Non-pigmented ciliary epithelial cell (primary cell): ENCODE data around the gene RNF10.
"Not testable (repeated sequence)": the region's sequence is repeated elsewhere in the genome, so short reads cannot be mapped to it uniquely, and the experiment has no call there.

Experiments
- DNase-seq: peaks from one replicate; pipeline ENCODE4 v3.0.0-alpha.2; 2010; ENCODE audit warnings: low read depth

Gene RNF10

GRCh38 chr12:120534203-120534702 is at the start of gene RNF10:
RNF10 (plus strand) TSS chr12:120534356; CDS start chr12:120534812, 456 bp downstream.
- peak; percentile 48 for DNase-seq

DNA sequence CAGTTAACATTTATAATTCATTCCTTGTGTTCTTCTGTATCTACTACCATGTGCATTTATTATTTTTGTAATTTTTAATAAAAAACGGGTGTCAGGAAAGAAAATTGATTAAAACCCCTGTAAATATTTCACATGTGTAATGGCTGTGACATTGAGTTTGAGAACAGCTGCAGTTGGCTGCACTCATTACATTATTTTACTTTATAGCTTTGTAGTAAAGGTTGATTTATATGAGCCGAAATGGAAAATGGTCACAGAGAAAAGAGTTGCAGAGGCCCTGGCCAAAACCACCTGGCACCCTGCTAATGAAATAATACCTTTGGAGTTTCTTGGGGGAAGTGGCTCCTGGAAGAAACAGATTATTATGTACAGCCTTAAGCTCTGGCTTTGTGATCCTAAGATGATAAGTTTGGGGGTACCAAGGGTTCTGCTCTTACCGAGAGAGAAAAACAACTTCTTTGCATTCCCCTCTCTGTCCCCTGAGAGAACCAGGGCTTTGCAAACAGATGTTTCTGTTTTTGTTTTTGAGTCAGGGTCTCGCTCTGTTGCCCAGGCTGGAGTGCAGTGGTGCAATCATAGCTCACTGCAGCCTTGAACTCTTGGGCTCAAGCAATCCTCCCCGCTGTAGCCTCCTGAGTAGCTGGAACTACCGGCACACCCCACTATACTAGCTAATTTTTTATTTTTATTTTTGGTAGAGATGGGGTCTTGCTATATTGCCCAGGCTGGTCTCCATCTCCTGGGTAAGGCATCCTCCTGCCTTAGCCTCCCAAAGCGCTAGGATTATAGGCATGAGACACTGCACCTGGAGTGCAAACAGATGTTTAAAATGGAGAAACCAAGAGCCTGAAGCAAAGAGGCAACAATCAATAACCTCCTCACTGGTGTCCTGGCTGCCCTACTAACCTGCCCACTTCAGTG is 47.9 kb upstream of the RNF10 start:
- DNase-seq = no peak

DNA sequence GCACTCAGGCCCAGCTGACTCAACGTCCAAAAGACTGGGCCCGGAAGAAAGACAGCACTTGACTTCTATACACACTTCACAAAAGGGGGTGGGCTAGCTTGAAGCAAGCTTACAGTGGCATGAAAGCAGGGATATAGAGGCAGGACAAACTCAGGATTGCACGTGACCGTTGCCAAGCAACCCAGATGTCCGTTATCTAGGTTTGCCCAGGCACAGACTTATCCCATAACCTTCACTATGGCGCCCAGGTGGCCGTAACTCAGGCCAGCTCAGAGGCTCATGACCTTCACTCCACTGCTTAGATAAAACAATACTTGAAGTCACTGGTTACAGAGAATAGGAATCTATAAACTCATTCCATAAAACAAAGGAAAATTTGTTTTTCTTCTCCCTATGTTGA is 46.6 kb upstream of the RNF10 start:
- not testable (repeated sequence) for DNase-seq

GRCh38 chr12:120488057-120488640 is 46.0 kb upstream of the RNF10 start:
- no peak for DNase-seq

DNA sequence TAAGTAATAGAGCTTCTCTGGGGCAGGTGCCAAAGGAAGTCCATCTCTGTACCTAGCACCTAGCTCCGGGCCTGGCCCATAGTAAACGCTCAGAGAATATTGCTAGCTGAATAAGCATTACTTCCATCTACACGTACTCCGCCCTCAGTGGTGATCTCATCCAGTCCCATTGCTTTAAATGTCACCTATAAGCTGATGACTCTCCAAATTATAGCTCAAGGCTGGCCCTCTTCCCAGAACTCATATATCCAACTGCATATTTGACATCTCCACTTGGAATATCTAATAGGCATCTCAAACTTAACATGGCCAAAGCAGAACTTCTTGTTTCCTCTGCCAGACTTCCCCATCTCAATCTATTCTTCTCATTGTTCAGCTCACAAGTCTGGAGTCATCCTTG is 45.1 kb upstream of the RNF10 start:
- no peak for DNase-seq

DNA sequence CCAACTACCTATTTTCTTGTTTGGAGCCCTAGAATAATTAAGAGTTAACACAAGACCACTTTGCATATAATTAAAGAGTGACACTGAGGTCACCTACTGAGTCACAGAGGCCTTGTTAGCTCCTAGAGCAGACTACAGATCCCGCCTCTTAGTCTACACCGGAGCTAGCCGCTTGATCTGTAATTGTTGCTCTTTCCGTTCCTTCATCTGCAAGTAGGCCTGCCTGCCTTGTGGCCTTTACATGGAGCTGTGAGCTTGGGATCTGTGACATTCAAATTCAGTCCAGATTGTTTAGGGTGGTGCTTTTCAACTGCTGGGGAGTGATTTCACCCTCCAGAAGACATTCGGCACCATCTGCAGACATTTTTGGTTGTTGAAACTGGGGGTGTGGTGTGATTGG is 43.8 kb upstream of the RNF10 start:
- DNase-seq = no peak

GRCh38 chr12:120490833-120491512 is 43.2 kb upstream of the RNF10 start:
- DNase-seq = no peak

DNA sequence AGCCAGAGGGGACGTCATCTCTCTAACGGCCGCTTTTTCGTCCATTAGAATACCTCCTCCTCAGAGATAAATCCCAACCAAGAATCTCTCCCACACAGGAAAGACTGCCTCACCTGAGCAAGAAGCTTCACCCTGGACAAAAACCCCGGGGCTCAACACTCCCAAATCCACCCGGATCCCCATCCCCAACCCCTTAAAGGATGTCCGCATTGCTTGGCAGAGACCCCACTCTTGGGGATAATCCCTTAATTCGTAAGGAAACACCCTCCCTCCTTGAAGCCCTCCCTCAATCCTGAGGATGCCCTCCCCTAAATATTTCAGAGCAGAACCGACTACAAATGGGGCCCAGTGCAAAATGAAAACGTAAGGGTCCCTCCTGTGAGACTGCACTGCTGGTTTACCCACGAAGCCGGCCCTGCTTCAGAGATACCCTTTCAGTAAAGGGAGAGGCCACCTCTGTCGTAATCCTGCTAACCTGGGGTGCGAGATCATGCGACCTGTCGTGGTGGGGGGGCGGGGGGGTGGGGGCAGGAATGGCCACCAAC is 38.9 kb upstream of the RNF10 start:
- no peak for DNase-seq

- DNase-seq = peak; percentile 77
Observed at GRCh38 chr12:120495731-120496412, 38.3 kb upstream of the RNF10 start, which contains the start of gene DYNLL1. DYNLL1 (plus strand) TSS chr12:120496113; CDS start chr12:120496422, 309 bp downstream.

DNA sequence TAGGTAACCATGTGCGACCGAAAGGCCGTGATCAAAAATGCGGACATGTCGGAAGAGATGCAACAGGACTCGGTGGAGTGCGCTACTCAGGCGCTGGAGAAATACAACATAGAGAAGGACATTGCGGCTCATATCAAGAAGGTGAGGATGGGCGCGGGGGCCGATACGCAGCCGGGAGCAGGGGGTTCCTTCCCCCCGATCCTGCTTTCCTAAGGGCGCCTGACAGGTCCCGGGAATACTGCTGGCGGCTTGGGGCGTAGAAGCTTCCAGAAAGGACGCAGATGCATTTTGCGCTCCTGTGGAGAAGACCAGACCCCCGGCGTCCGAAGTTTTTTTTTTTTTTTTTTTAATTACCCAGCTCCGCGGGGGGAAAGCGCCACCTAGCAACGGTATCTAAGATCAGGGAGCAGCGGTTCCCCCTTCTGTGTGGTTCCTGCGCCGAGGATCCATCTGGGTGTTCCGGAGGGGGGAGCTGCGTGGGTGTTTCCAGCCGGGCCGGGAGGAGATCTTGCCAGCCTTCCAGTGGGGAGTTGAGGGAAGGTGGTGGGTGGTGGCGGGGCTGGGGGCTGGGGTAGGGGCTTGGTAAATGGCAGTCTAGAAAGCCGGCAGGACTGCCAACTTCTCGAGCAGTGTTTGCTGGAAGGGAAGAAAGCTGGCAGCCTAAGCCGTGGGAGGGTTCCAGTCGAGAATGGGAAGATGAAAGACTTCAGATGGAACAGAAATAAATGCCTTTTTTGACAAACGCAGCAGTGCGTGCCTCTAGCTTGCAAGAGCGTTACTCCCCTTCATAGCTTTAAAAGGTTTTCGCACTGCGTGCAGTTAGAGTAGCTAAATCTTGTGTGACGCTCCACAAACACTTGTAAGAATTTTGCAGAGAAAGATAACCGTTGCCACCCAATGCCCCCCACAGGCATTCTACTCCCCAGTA is 37.5 kb upstream of the RNF10 start:
- DNase-seq = no peak

DNA sequence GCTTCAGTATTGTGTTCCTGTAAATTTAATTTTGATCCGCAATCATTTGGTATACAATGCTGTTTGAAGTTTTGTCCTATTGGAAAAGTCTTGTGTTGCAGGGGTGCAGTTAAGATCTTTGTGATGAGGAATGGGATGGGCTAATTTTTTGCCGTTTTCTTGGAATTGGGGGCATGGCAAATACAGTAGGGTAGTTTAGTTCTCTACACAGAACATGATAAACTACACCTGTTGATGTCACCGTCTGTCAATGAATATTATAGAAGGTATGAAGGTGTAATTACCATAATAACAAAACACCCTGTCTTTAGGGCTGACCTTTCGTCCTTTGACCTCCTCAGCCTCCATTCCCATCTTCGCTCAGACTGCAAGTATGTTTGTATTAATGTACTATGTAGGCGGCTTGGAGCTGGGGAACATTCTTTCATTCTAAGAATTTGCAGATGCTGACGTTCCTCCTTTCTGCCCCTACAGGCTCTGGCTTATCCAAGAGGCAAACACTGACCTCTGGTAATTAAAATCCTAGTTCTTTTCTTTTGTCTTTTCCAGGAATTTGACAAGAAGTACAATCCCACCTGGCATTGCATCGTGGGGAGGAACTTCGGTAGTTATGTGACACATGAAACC is 36.5 kb upstream of the RNF10 start:
- no peak for DNase-seq

DNA sequence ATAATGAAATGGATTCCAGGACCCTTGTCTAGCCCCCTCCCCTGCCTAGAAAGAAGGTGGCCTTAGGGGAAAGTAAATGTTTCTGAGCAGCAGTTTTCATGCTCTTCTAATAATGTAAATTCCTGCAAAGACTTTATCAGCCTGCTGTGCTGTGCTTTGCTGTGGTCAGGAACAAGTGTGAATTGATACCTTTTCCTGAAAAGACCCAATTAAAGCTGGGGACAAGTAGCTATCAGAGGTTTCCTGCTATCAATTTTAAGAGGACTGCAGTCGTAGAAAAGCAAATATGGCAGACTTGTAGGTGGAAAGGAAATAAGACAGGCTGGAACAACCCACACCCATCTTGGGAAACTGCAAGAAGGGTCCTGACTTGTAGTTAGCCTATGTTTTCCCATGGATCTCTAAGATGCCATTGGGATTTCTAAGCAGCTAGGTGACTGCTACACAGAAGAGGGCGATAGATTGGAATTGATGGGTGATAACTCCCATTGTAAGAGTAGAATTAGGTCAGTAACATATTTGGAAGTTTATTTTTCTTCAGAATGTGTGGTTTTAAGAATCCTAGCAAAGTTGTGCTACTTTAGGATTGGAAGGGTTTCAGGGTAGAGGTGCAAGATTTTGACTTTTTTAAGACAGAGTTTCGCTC is 35.2 kb upstream of the RNF10 start:
- no peak for DNase-seq

- no peak for DNase-seq
Observed at GRCh38 chr12:120500581-120500980, 33.6 kb upstream of the RNF10 start.

GRCh38 chr12:120504587-120504986 is 29.6 kb upstream of the RNF10 start:
- DNase-seq = no peak

DNA sequence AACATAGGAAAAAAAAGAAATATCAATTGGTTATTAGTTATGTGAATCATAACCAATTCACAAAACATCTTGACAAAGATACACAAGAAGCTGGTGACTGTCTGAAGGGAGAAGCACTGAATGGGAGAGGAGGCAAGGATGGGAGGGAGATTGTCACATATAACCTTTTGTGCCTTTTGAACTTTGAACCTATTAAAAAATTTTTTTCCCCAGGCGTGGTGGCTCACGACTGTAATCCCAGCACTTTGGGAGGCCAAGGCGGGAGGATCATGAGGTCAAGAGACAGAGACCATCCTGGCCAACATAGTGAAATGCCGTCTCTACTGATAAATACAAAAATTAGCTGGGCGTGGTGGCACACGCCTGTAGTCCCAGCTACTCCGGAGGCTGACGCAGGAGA is 25.6 kb upstream of the RNF10 start:
- DNase-seq = no peak

DNA sequence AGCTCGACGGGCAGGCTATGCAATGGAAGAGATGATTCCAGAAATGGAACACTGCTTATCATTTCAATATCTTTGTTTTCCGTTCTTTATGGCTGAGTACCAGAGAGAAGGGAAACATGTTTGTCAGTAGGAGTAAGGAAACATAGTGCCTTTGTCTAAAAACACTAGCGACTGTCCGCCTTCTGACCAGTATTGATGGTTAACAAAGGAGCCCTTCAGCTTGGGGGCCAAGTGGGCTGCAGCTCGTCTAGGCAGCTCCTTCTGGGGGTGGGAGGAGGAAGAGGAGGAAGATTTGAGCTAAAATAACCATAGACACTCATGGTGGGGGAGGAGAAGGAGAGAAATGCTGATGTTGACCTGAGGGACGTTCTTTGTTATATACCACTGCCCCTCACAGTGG is 20.2 kb upstream of the RNF10 start:
- no peak for DNase-seq

- no peak for DNase-seq
Observed at GRCh38 chr12:120515496-120515895, 18.7 kb upstream of the RNF10 start.

- not testable (repeated sequence) for DNase-seq
Observed at GRCh38 chr12:120519324-120519723, 14.8 kb upstream of the RNF10 start.

DNA sequence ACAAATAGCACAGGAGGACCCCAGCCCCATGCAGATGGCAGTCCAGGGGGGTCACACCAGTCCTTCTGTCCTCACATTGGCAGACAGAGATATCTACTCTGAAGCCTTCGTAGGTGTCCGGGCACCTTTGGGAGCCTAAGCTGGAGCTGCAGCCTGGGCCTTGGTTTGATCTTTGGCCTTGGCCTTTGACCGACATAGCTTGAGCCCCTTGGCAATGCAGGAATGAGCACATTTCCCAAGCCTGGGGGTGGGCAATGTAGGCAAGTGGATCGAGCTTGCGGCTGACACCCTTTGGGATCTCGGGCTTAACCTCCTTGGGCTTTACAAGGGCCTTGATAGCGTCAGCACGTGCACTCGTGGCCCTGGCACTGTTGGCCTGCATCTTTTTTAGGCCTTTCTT is 11.6 kb upstream of the RNF10 start:
- no peak for DNase-seq
